H1 (cell line): ENCODE data around the gene ERC1. TPM values are rescaled to one million over a fixed set of nuclear protein-coding genes. Genes with fewer than 3 reads are reported as not detected.

Experiments
- CTCF ChIA-PET: fragments of 300-600 bp; sonication (Branson Sonifier 250); formaldehyde crosslinking; loops from one replicate; lab custom pipeline; 2021; ENCODE audit not compliant: partially characterized antibody; lab: Charles Lee
- POLR2A ChIA-PET: fragments of 300-600 bp; sonication (Branson Sonifier 250); formaldehyde crosslinking; loops from one replicate; lab custom pipeline; 2021; ENCODE audit warnings: inconsistent platforms; ENCODE audit not compliant: partially characterized antibody; lab: Charles Lee
- DNase-seq, 2 experiments: peaks; one replicate each; pipeline versions ENCODE4 v3.0.0 to v3.0.0-alpha.2; 2010 to 2022; ENCODE audit warnings: low spot score in 2 of 2, low read depth in 1 of 2, mixed read lengths in 1 of 2
- FAIRE-seq: peaks from 2 replicates; lab custom pipeline; 2011; peaks lifted over from hg19 to GRCh38; lab: Jason Lieb, UNC
- H2AFZ ChIP-seq: 2 replicates; pipeline ENCODE4 v1.8.1; 2012; ENCODE audit warnings: low read length, inconsistent platforms
- H2AK5ac ChIP-seq: 2 replicates; pipeline ENCODE4 v1.6.1; 2013; ENCODE audit warnings: low read depth, low read length
- H2BK120ac ChIP-seq: replicated peaks from 2 replicates; pipeline ENCODE3; 2013; ENCODE audit warnings: low read depth, low read length, inconsistent platforms
- H2BK12ac ChIP-seq: 2 replicates; pipeline ENCODE4 v1.6.1; 2013; ENCODE audit warnings: low read depth, low read length
- H2BK15ac ChIP-seq: 2 replicates; pipeline ENCODE4 v1.6.1; 2013; ENCODE audit warnings: low read length
- H2BK20ac ChIP-seq: 2 replicates; pipeline ENCODE4 v1.6.1; 2013; ENCODE audit warnings: low read length
- H2BK5ac ChIP-seq: 2 replicates; pipeline ENCODE4 v1.6.1; 2013; ENCODE audit warnings: low read depth, low read length
- H3K14ac ChIP-seq: 2 replicates; pipeline ENCODE4 v1.6.1; 2013; ENCODE audit warnings: inconsistent platforms; ENCODE audit not compliant: insufficient read length
- H3K18ac ChIP-seq: 2 replicates; pipeline ENCODE4 v1.6.1; 2013; ENCODE audit warnings: low read length; ENCODE audit errors: extremely low read depth
- H3K23ac ChIP-seq: 2 replicates; pipeline ENCODE4 v1.6.1; 2013; ENCODE audit warnings: inconsistent platforms; ENCODE audit not compliant: insufficient read length
- H3K23me2 ChIP-seq: 2 replicates; pipeline ENCODE4 v1.6.1; 2013; ENCODE audit warnings: low read depth, low read length
- H3K27ac ChIP-seq: 2 replicates; pipeline ENCODE4 v1.6.1; 2011; ENCODE audit warnings: low read depth, low read length, inconsistent platforms
- H3K27me3 ChIP-seq, 4 experiments: replicated peaks in 1 of 4; 1 replicate in 1 of 4; 2 replicates in 3 of 4; pipeline versions ENCODE4 v1.6.1 to v1.8.1; 2011 to 2013; ENCODE audit warnings: low read length in 3 of 4, mild to moderate bottlenecking in 3 of 4, inconsistent platforms in 2 of 4, mixed read lengths in 2 of 4, moderate library complexity in 1 of 4; ENCODE audit not compliant: control insufficient read depth in 3 of 4, insufficient read depth in 3 of 4; ENCODE audit errors: extremely low read depth in 1 of 4
- H3K36me3 ChIP-seq, 4 experiments: 2 replicates each; pipeline versions ENCODE4 v1.6.1 to v1.8.1; 2011 to 2013; ENCODE audit warnings: mild to moderate bottlenecking in 4 of 4, low read length in 3 of 4, moderate library complexity in 2 of 4, control low read depth in 1 of 4, inconsistent platforms in 1 of 4; ENCODE audit not compliant: insufficient read depth in 4 of 4, control insufficient read depth in 2 of 4
- H3K4ac ChIP-seq: replicated peaks from 2 replicates; pipeline ENCODE3; 2013; ENCODE audit warnings: low read length, low read depth, mixed read lengths, inconsistent platforms; ENCODE audit not compliant: insufficient read length
- H3K4me1 ChIP-seq, 4 experiments: replicated peaks in 1 of 4; 1 replicate in 1 of 4; 2 replicates in 3 of 4; pipeline versions ENCODE4 v1.6.1 to v1.8.1; 2011 to 2013; ENCODE audit warnings: low read length in 3 of 4, inconsistent platforms in 2 of 4, mixed read lengths in 1 of 4; ENCODE audit not compliant: insufficient read depth in 4 of 4, control insufficient read depth in 3 of 4
- H3K4me2 ChIP-seq, 2 experiments: 2 replicates each; pipeline versions ENCODE4 v1.6.1 to v1.8.1; 2011 to 2013; ENCODE audit warnings: low read depth in 2 of 2, low read length in 2 of 2, control low read depth in 1 of 2, inconsistent platforms in 1 of 2, mild to moderate bottlenecking in 1 of 2; ENCODE audit not compliant: insufficient read depth in 1 of 2
- H3K4me3 ChIP-seq, 4 experiments: fragments of 200-600, 300-600 bp in 1 of 4; sonication (generic), shearing (Covaris generic), sonication (Bioruptor Twin) in 1 of 4; 2 replicates each; pipeline versions ENCODE4 v1.5.1 to v1.8.1; 2011 to 2016; ENCODE audit warnings: low read length in 4 of 4, low read depth in 3 of 4, control low read depth in 2 of 4, inconsistent platforms in 2 of 4, mild to moderate bottlenecking in 2 of 4, mixed read lengths in 1 of 4, moderate library complexity in 1 of 4; ENCODE audit not compliant: insufficient read depth in 2 of 4; ENCODE audit errors: extremely low read depth in 1 of 4
- H3K56ac ChIP-seq: replicated peaks from 2 replicates; pipeline ENCODE3; 2013; ENCODE audit warnings: low read depth, mild to moderate bottlenecking, mixed read lengths, low read length, inconsistent platforms; ENCODE audit not compliant: insufficient read length
- H3K79me1 ChIP-seq: 2 replicates; pipeline ENCODE4 v1.6.1; 2013; ENCODE audit warnings: low read depth, low read length, control low read depth
- H3K79me2 ChIP-seq, 2 experiments: 2 replicates each; pipeline versions ENCODE4 v1.6.1 to v1.8.1; 2012 to 2013; ENCODE audit warnings: low read length in 2 of 2, mild to moderate bottlenecking in 2 of 2, inconsistent platforms in 1 of 2; ENCODE audit not compliant: insufficient read depth in 2 of 2, control insufficient read depth in 1 of 2
- H3K9ac ChIP-seq, 4 experiments: replicated peaks in 1 of 4; 1 replicate in 1 of 4; 2 replicates in 3 of 4; pipeline versions ENCODE4 v1.6.1 to v1.8.1; 2011 to 2013; ENCODE audit warnings: low read depth in 3 of 4, low read length in 3 of 4, control low read depth in 2 of 4, mild to moderate bottlenecking in 2 of 4, moderate library complexity in 2 of 4, inconsistent platforms in 1 of 4; ENCODE audit errors: extremely low read depth in 1 of 4
- H3K9me3 ChIP-seq, 2 experiments: 2 replicates each; pipeline versions ENCODE4 v1.6.1 to v1.8.1; 2012 to 2013; ENCODE audit warnings: mild to moderate bottlenecking in 2 of 2, moderate library complexity in 2 of 2, control low read depth in 1 of 2, inconsistent platforms in 1 of 2, low read depth in 1 of 2, low read length in 1 of 2, mixed read lengths in 1 of 2; ENCODE audit not compliant: insufficient read depth in 2 of 2
- H4K20me1 ChIP-seq, 2 experiments: replicated peaks in 1 of 2; 2 replicates each; pipeline versions ENCODE3 to v1.8.1; 2011 to 2013; ENCODE audit warnings: inconsistent platforms in 2 of 2, low read length in 2 of 2, mild to moderate bottlenecking in 1 of 2; ENCODE audit not compliant: insufficient read depth in 2 of 2, control insufficient read depth in 1 of 2
- H4K5ac ChIP-seq: 2 replicates; pipeline ENCODE4 v1.6.1; 2013; ENCODE audit warnings: low read length, low read depth, mixed read lengths, inconsistent platforms; ENCODE audit not compliant: insufficient read length
- H4K8ac ChIP-seq: 2 replicates; pipeline ENCODE4 v1.8.0; 2013; ENCODE audit warnings: mild to moderate bottlenecking, moderate library complexity, low read length, inconsistent platforms; ENCODE audit not compliant: insufficient read depth; ENCODE audit errors: extremely low read depth
- H4K91ac ChIP-seq: replicated peaks from 2 replicates; pipeline ENCODE3; 2013; ENCODE audit warnings: low read length, mixed read lengths, inconsistent platforms; ENCODE audit not compliant: insufficient read length
- CBX5 ChIP-seq: fragments of 300-800, 300-1000 bp; sonication (generic); IDR thresholded peaks from 2 replicates; pipeline ENCODE4 v1.7.1; 2016; ENCODE audit warnings: antibody characterized with exemption, low read length, low read depth
- GABPA ChIP-seq: IDR thresholded peaks from 2 replicates; pipeline ENCODE4 v1.6.1; 2011; ENCODE audit warnings: mild to moderate bottlenecking, low read length, moderate library complexity, borderline replicate concordance; ENCODE audit not compliant: insufficient read depth
- POU5F1 ChIP-seq: IDR thresholded peaks from 2 replicates; pipeline ENCODE4 v1.6.1; 2011; ENCODE audit warnings: low read depth, mild to moderate bottlenecking, low read length, moderate library complexity
- SP4 ChIP-seq: IDR thresholded peaks from 2 replicates; pipeline ENCODE4 v1.6.1; 2012; ENCODE audit warnings: low read length, inconsistent platforms
- WGBS, 2 experiments: shearing (Covaris generic) in 1 of 2; methylation state at CpG; one replicate each; pipeline versions ENCODE4 v1.1.6 to v1.1.7; 2013 to 2015; ENCODE audit warnings: low lambda C conversion rate in 2 of 2, mixed read lengths in 2 of 2, inconsistent platforms in 1 of 2, low coverage in 1 of 2, missing lambda C conversion rate in 1 of 2; ENCODE audit not compliant: insufficient replicate concordance in 2 of 2, insufficient coverage in 1 of 2, insufficient read length in 1 of 2; ENCODE audit errors: extremely low coverage in 1 of 2, missing lambda C conversion rate in 1 of 2; 5-methylcytosine and 5-hydroxymethylcytosine counted together
- polyA plus RNA-seq, 7 experiments: library from polyadenylated mRNA; depleted of rRNA in 3 of 7; stranded (reverse) in 5 of 7; unstranded in 2 of 7; fragments of >200 nt in 5 of 7; fragments of 200-250 nt in 2 of 7; gene quantifications; 1 replicate in 5 of 7; 2 replicates in 1 of 7; 4 replicates in 1 of 7; pipeline versions ENCODE4 v1.2.1 to v1.2.3, GENCODE V29; 2011 to 2013; ENCODE audit warnings: missing spikeins in 2 of 7, mixed read lengths in 2 of 7
- total RNA-seq: library from RNA; stranded (reverse); fragmentation: NEBNext Ultra II Directional; extraction: Animal tissue kit (Norgen Biotek cat#: 25700); gene quantifications from 2 replicates; pipeline ENCODE4 v1.2.1, GENCODE V29; 2021

ERC1 gene
- total and polyA plus RNA-seq, 2 of the 8 experiments (the other 6 are each of a cell fraction or from before 2014, with no cell fraction given) = 7.8 to 45.7 TPM

DNA sequence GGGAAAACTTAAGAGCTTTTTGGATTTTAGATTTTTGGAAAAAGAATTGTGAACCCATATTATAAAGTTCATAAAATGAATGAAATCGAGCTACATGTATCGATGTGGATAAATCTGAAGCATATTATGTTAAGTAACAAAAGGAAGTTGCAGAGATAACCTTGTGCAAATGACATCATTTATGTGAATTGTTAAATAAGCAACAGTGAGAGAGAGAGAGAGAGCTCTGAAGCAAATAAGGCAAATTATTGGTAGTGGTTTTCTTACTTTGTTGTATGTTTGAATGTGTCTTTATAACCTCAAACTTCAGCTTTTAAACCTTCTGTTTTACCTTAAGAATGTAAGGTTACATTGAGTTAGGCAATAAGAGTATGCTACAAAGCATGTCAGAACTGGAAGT, 78.8 kb downstream of the ERC1 start:
- FAIRE-seq (no peak), DNase-seq (no peak)
- Histone ChIP-seq H3K23ac (no peak overlapping the region), H4K5ac (no peak overlapping the region), H4K91ac (no peak overlapping the region), H2AFZ (no peak overlapping the region), H3K9ac (no peak overlapping the region), H4K8ac (no peak overlapping the region), H3K4me1 (peaks cover 0 to 3% (median 0%) of the 10 kb centered on the region in 4 experiments; a peak in 2 of 7 replicates), H2BK20ac (no peak overlapping the region), H2BK120ac (no peak overlapping the region), H3K4me2 (no peak overlapping the region), H2BK15ac (no peak overlapping the region), H3K56ac (no peak overlapping the region), H3K23me2 (peaks cover 1% of the 10 kb centered on the region; the same call in 1 of the 2 replicates), H2BK5ac (no peak overlapping the region), H3K9me3 (no peaks in the 10 kb centered on the region), H3K79me2 (peaks cover 0 to 20% of the 10 kb centered on the region in 2 experiments; a peak in 2 of 4 replicates), H2BK12ac (no peak overlapping the region), H3K79me1 (no peaks in the 10 kb centered on the region), H2AK5ac (no peak overlapping the region), H3K27ac (no peak overlapping the region), H3K36me3 (no peaks in the 10 kb centered on the region), H4K20me1 (peaks cover 0 to 1% of the 10 kb centered on the region in 2 experiments), H3K27me3 (no peaks in the 10 kb centered on the region), H3K4ac (no peak overlapping the region), H3K4me3 (no peak overlapping the region), H3K18ac (no peak overlapping the region), H3K14ac (no peak overlapping the region)
- CTCF ChIA-PET = interaction anchor here (2.2 kb wide), 1 partner anchor 22 kb away, joined by 13 read pairs; no protein-coding TSS in a partner anchor
- 93% methylated on average over 2 of the region's 2 CpGs; no CpG with 5 or more reads in 1 of the 2 experiments for WGBS, 2 experiments
- POLR2A ChIA-PET = interaction anchor here (0.6 kb wide), 1 partner anchor 475 kb away, joined by 4 read pairs; no protein-coding TSS in a partner anchor
- TF ChIP-seq CBX5 (no peak), POU5F1 (no peak), GABPA (no peak), SP4 (no peak)
